DOHH2 (cell line): ENCODE data around the gene IL9R.
"Not testable (repeated sequence)": the region's sequence is repeated elsewhere in the genome, so short reads cannot be mapped to it uniquely, and the experiment has no call there.

ENCODE experiments used
- EZH2phosphoT487 ChIP-seq: fragments of 200-600 bp; sonication (generic); IDR thresholded peaks from 2 replicates; pipeline ENCODE4 v1.6.1; 2017; ENCODE audit warnings: borderline replicate concordance, mild to moderate bottlenecking, antibody characterized with exemption, low read length, moderate library complexity, mixed read lengths
- TF ChIP-seq, protein P1 (sequence below): fragments of 200-600 bp; sonication (generic); IDR thresholded peaks from one replicate; pipeline ENCODE4 v1.5.1; 2014; ENCODE audit warnings: antibody characterized with exemption, mild to moderate bottlenecking, low read depth, low read length; ENCODE audit not compliant: poor library complexity, severe bottlenecking

DNA sequence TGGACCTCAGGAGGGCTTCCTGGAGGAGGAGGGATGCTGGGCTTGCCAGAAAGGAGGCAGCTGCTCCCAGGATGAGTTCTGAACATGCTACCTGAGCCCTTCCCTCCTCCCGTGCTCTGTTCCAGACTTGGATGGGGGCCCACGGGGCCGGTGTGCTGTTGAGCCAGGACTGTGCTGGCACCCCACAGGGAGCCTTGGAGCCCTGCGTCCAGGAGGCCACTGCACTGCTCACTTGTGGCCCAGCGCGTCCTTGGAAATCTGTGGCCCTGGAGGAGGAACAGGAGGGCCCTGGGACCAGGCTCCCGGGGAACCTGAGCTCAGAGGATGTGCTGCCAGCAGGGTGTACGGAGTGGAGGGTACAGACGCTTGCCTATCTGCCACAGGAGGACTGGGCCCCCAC, 12.2 kb downstream of the IL9R start:
- TF ChIP-seq, protein P1, sequence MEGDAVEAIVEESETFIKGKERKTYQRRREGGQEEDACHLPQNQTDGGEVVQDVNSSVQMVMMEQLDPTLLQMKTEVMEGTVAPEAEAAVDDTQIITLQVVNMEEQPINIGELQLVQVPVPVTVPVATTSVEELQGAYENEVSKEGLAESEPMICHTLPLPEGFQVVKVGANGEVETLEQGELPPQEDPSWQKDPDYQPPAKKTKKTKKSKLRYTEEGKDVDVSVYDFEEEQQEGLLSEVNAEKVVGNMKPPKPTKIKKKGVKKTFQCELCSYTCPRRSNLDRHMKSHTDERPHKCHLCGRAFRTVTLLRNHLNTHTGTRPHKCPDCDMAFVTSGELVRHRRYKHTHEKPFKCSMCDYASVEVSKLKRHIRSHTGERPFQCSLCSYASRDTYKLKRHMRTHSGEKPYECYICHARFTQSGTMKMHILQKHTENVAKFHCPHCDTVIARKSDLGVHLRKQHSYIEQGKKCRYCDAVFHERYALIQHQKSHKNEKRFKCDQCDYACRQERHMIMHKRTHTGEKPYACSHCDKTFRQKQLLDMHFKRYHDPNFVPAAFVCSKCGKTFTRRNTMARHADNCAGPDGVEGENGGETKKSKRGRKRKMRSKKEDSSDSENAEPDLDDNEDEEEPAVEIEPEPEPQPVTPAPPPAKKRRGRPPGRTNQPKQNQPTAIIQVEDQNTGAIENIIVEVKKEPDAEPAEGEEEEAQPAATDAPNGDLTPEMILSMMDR: not testable (repeated sequence)
- not testable (repeated sequence) for TF ChIP-seq EZH2phosphoT487
